GM18508 (cell line): Measurements from ENCODE around the gene WFDC1.

Source experiments
- ATAC-seq: cut with Tn5 transposase; IDR thresholded peaks from one replicate; pipeline ENCODE4 v1.9.1; 2021; ENCODE audit warnings: moderate number of reproducible peaks; ENCODE audit not compliant: insufficient read depth, unreplicated experiment

Gene WFDC1

DNA sequence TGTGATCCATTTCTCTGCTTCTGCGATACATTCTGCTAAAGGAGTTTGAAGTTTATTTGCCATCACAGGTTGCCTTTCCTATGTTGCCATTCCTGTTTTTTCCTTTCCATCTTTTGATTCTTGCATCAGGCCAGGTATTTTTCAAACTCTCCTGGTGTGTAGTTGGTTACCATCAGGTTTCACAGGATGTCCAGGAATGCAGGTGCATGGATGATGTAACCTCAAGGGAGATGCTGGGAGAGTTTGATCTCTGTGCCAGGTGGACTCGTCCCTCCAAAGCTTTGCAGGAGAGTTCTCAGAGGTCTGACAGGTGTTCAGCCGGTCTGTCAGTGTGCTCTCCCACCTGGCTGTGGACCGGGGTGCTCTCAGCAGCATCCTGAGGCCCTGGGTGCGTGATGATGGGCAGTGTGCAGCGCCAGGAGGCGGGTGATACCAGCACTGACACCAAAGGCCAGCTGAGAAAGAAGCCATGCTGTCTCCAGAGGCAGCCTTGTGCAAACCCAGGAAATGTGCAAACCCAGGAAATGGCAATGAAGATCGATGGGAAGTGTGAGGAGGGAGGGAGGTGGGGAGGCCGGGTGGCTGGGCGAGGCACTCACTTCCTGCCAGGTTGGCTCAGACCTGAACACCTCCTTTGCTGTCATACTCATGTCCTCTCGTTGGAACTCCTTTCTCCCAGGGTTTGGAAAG is 75.4 kb downstream of the WFDC1 start:
- no peak for ATAC-seq

- ATAC-seq, result no peak
Measured at GRCh38 chr16:84370723-84371552, 76.3 kb downstream of the WFDC1 start.

DNA sequence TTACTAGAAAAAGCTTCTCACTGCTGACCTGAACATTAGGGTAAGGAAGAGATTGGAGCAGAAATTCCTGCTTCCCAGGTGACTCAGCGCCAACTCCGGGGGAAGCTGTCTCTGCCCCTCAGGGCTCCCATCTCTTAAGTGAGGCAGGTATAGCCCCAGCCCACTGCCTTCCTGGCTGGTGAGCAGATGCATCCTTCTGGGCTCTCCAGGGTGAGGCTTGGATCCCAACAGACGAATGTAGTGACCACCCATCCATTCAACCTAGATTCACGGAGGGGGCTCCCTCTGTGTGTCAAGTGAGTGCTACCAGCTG is 76.8 kb downstream of the WFDC1 start:
- ATAC-seq, result no peak

- ATAC-seq, result no peak
Measured at GRCh38 chr16:84373907-84374489, 79.3 kb downstream of the WFDC1 start.

GRCh38 chr16:84378099-84378498 is 83.4 kb downstream of the WFDC1 start:
- ATAC-seq, result no peak

- no peak for ATAC-seq
Measured at GRCh38 chr16:84378567-84378966, 83.9 kb downstream of the WFDC1 start.

DNA sequence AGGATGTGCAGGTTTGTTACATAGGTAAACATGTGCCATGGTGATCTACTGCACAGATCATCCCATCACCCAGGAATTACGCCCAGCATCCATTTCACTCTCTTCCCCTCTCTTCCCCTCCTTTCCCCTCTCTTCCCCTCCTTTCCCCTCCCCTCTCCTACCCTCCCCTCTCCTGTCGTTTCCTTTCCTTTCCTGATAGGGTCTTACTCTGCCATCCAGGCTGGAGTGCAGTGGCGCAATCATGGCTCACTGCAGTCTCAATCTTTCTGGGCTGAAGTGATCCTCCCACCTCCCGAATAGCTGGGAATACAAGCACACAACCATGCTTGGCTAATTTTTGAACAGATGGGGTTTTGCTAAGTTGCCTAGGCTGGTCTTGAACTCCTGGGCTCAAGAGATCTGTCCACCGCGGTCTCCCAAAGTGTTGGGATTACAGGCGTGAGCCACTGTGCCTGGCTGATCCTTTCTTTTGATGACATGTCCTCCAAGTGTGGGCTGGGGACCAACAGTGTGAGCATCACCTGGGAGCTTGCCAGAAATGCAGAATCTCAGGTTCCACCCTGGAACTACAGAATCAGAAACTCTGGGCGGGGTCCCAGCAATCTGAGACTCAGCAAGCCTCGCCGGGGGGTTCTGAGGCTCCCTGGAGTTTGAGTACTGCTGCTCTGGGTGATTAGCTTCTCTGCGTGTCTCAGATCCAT is 84.5 kb downstream of the WFDC1 start:
- ATAC-seq, result no peak
